ENCODE data around the gene INPP4B. TPM values are rescaled to one million over a fixed set of nuclear protein-coding genes. Genes with fewer than 3 reads are reported as not detected.
"Not testable (repeated sequence)": the region's sequence is repeated elsewhere in the genome, so short reads cannot be mapped to it uniquely, and the experiment has no call there.

Gene INPP4B
- total RNA-seq, 1 donor from 2014 or later: 32.7 TPM

DNA sequence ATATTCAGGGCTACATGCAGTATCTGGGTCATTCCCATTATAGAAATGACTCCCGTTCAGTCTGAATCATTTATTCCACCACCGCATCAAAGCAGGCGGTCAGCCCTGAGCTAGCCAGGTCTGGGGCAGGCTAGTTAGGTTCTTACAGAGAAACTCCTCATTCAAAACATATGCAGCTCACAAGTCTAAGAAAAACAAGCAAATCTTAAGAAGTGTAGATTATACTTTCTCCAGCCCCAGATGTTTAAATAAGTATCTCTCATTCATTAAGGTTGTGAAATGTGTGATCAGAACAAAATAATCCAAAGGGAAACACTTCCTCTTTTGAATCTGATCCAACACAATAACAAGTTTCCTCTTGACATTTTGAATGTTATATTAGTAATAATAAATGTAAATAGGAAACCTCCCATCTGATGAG is 441.9 kb downstream of the INPP4B start:
- Histone ChIP-seq H3K27ac (peak overlapping the region; percentile 73 to 76), H3K4me3 (peak overlapping the region; percentile 46 to 73), H3K27me3 (no peaks in the 10 kb centered on the region), H3K36me3 (no peaks in the 10 kb centered on the region), H3K9me3 (no peaks in the 10 kb centered on the region), H3K4me1 (peaks cover 3 to 15% of the 10 kb centered on the region in 2 donors)
- TF ChIP-seq, protein P1, sequence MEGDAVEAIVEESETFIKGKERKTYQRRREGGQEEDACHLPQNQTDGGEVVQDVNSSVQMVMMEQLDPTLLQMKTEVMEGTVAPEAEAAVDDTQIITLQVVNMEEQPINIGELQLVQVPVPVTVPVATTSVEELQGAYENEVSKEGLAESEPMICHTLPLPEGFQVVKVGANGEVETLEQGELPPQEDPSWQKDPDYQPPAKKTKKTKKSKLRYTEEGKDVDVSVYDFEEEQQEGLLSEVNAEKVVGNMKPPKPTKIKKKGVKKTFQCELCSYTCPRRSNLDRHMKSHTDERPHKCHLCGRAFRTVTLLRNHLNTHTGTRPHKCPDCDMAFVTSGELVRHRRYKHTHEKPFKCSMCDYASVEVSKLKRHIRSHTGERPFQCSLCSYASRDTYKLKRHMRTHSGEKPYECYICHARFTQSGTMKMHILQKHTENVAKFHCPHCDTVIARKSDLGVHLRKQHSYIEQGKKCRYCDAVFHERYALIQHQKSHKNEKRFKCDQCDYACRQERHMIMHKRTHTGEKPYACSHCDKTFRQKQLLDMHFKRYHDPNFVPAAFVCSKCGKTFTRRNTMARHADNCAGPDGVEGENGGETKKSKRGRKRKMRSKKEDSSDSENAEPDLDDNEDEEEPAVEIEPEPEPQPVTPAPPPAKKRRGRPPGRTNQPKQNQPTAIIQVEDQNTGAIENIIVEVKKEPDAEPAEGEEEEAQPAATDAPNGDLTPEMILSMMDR (IDR thresholded peaks at IDR 0.05): no peak
- peak in 1 of 2 donors; percentile 73 for DNase-seq (ENCODE audit: low spot score in 2 of 2)
- intact Hi-C loops (cut with DNase I): loop anchor here (2.0 to 10.0 kb wide), 2 partner anchors 25 to 309 kb away; no protein-coding TSS in a partner anchor

DNA sequence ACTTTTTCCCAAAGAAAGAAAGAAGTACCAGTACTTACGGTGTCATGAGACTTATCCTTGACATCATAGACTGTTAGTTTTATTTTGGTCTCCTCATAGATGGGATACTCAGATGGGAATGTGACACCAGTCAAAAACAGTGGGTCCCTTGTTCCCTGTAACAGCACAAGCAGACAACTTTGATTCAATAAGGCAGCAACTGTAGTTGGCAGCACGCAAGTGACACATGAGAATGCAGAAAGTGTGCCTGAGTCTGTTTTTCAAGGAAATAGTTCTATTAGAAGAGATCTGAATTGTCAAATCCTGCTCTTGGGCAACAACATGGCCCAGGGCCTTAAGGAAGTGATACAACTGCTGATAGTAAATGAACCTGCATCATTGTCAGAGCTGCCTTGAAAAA is 443.2 kb downstream of the INPP4B start:
- TF ChIP-seq, protein P1 (IDR thresholded peaks at IDR 0.05): no peak

DNA sequence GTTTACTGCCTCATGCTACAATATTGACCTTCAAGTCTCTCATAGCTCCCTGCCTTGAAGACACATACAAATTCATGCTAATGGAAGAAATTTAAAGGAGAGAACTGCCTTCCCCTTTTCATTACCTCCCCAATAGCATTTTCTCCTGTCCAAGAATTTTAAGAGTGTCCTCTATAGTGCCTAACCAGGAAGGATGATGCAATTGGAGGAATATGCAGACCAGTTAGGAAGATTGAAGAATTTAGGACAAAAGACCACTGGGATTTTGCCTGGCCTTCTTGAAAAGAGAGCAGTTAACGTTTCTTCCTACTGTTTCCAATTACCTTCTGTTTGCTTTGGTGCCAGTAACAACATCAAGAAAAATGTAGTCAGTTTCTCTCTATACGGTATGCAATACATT is 443.9 kb downstream of the INPP4B start:
- no peak for DNase-seq (ENCODE audit: low spot score in 2 of 2)
- Histone ChIP-seq H3K4me1 (peaks cover 3 to 15% of the 10 kb centered on the region in 2 donors), H3K27ac (no peak overlapping the region), H3K9me3 (no peaks in the 10 kb centered on the region), H3K4me3 (no peak overlapping the region), H3K27me3 (no peaks in the 10 kb centered on the region), H3K36me3 (no peaks in the 10 kb centered on the region)
- intact Hi-C loops (cut with DNase I): loop anchor here (10.0 kb wide), 1 partner anchor 307 kb away; no protein-coding TSS in a partner anchor
- TF ChIP-seq, protein P1 (IDR thresholded peaks at IDR 0.05): no peak

More for the DNA sequence above, 443.2 kb downstream of the INPP4B start:
- no peaks in the 10 kb centered on the region for H3K9me3 ChIP-seq
- H3K36me3 ChIP-seq: no peaks in the 10 kb centered on the region
- peaks cover 3 to 15% of the 10 kb centered on the region in 2 donors for H3K4me1 ChIP-seq
- H3K27ac ChIP-seq: peak overlapping the region; percentile 17 to 36
- DNase-seq (ENCODE audit: low spot score in 2 of 2): no peak
- no peaks in the 10 kb centered on the region for H3K27me3 ChIP-seq
- intact Hi-C loops (cut with DNase I): loop anchor here (10.0 kb wide), 1 partner anchor 308 kb away; no protein-coding TSS in a partner anchor
- no peak overlapping the region for H3K4me3 ChIP-seq

DNA sequence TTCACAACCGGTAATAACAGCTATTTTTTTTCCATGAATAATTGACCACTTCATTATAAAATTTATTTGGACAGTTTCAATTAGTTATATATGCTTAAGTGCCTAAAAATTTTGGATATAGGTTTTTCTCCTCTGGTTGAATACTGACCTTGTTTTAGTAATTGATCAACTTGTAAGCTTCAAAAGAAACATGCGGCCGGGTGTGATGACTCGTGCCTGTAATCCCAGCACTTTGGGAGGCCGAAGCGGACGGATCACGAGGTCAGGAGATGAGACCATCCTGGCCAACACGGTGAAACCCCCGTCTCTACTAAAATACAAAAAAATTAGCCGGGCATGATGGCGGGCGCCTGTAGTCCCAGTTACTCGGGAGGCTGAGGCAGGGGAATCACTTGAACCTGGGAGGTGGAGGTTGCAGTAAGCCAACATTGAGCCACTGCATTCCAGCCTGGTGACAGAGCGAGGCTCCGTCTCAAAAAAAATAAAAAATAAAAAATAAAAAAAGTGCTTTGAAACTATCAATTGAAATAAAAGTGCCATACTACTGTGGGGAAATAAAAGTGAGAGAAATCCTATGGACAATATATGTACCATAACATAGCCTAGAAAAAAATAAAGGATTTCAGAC is 448.6 kb downstream of the INPP4B start:
- H3K27ac ChIP-seq; H3K9me3 ChIP-seq; H3K27me3 ChIP-seq; H3K36me3 ChIP-seq; H3K4me1 ChIP-seq; H3K4me3 ChIP-seq; intact Hi-C loops (cut with DNase I); DNase-seq (ENCODE audit: low spot score in 2 of 2): not testable (repeated sequence)

DNA sequence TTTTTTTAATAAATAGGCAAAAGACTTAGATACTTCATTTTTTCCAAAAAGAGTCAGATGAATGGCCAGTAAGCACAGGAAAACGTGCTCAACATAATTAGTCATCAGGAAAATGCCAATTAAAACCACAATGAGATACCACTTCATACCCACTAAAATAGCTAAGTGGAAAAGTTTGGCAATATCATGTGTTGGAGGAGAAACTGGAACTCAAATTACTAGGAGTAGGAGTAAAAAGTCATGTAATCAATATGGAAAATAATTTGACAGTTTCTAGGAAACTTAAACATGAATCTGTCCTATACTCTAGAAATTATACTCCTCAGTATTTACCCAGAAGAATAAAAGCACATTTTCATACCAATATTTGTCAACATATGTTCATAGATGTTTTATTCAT is 449.8 kb downstream of the INPP4B start:
- intact Hi-C loops (cut with DNase I): no loop called here
- Histone ChIP-seq H3K27me3 (no peaks in the 10 kb centered on the region), H3K4me3 (no peak overlapping the region), H3K27ac (no peak overlapping the region), H3K9me3 (no peaks in the 10 kb centered on the region), H3K36me3 (no peaks in the 10 kb centered on the region), H3K4me1 (no peaks in the 10 kb centered on the region)
- TF ChIP-seq, protein P1 (IDR thresholded peaks at IDR 0.05): no peak
- DNase-seq (ENCODE audit: low spot score in 2 of 2): no peak

DNA sequence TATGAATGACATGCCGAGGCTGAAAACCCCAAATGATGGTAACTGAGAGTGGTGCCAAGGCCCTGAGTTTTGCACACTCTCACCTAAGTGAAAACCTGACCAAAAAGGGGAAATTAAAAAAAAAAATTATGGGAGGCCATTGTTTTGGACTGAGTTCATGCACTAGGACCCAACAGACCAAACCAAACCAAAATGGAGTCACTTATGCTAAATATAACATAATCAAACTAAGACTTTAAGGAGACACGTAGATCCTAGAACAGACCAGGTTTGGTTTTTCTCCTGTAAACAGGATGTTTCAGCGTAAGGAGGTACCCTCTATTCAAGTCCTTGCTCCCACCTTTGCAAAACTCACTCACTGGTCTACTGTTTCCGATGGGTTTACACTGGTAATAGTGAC is 453.0 kb downstream of the INPP4B start:
- Histone ChIP-seq H3K27me3 (no peaks in the 10 kb centered on the region), H3K9me3 (no peaks in the 10 kb centered on the region), H3K27ac (no peak overlapping the region), H3K4me3 (no peak overlapping the region), H3K36me3 (no peaks in the 10 kb centered on the region), H3K4me1 (no peaks in the 10 kb centered on the region)
- TF ChIP-seq, protein P1 (IDR thresholded peaks at IDR 0.05): no peak
- no peak for DNase-seq (ENCODE audit: low spot score in 2 of 2)
- intact Hi-C loops (cut with DNase I): no loop called here

Measured in ascending aorta (tissue), 2 donors.